KMS-11 (cell line): ENCODE measurements around the gene SMAD7.

Experiments used
- H2AFZ ChIP-seq: fragments of 200-600 bp; sonication (generic); 2 replicates; pipeline ENCODE4 v1.6.1; 2016; ENCODE audit warnings: antibody characterized with exemption, mixed run types, low read depth
- H3K27ac ChIP-seq: fragments of 200-600 bp; sonication (generic); 2 replicates; pipeline ENCODE4 v1.6.1; 2016; ENCODE audit warnings: mild to moderate bottlenecking, mixed run types
- H3K27me3 ChIP-seq: fragments of 200-600 bp; sonication (generic); 2 replicates; pipeline ENCODE4 v1.6.1; 2017; ENCODE audit warnings: mild to moderate bottlenecking, low read depth, mixed run types, moderate library complexity; ENCODE audit not compliant: insufficient read depth
- H3K36me3 ChIP-seq: fragments of 200-600 bp; sonication (generic); 2 replicates; pipeline ENCODE4 v1.6.1; 2017; ENCODE audit warnings: mild to moderate bottlenecking, mixed run types; ENCODE audit not compliant: insufficient read depth
- H3K4me1 ChIP-seq: fragments of 200-600 bp; sonication (generic); 2 replicates; pipeline ENCODE4 v1.6.1; 2016; ENCODE audit warnings: mild to moderate bottlenecking, low read depth, mixed run types; ENCODE audit not compliant: poor library complexity, severe bottlenecking
- H3K4me2 ChIP-seq: fragments of 200-600 bp; sonication (generic); 2 replicates; pipeline ENCODE4 v1.7.0; 2016; ENCODE audit warnings: mild to moderate bottlenecking, mixed run types
- H3K4me3 ChIP-seq: fragments of 200-600 bp; sonication (generic); IDR thresholded peaks from 2 replicates; pipeline ENCODE4 v1.6.1; 2017; ENCODE audit warnings: low read depth, low read length, mixed read lengths; ENCODE audit not compliant: insufficient read depth
- H3K79me2 ChIP-seq: fragments of 200-600 bp; sonication (generic); 2 replicates; pipeline ENCODE4 v1.6.1; 2016; ENCODE audit warnings: low read depth, mixed run types; ENCODE audit not compliant: insufficient read depth
- H3K9ac ChIP-seq: fragments of 200-600 bp; sonication (generic); 2 replicates; pipeline ENCODE4 v1.6.1; 2016; ENCODE audit warnings: mild to moderate bottlenecking, mixed run types
- H4K20me1 ChIP-seq: fragments of 200-600 bp; sonication (generic); 2 replicates; pipeline ENCODE4 v1.6.1; 2016; ENCODE audit warnings: mild to moderate bottlenecking, mixed run types; ENCODE audit not compliant: insufficient read depth
- CTCF ChIP-seq: fragments of 200-600 bp; sonication (generic); conservative IDR thresholded peaks from 2 replicates; pipeline ENCODE4 v1.6.1; 2017; ENCODE audit warnings: low read depth, mild to moderate bottlenecking, antibody characterized with exemption, low read length, moderate library complexity, mixed read lengths

SMAD7 gene

GRCh38 chr18:48909721-48910120, 41.0 kb downstream of the SMAD7 start:
- TF ChIP-seq CTCF = no peak
- Histone ChIP-seq H3K27ac (no peak overlapping the region), H2AFZ (no peak overlapping the region), H3K4me3 (no peak overlapping the region), H3K4me1 (peaks cover 38% of the 10 kb centered on the region), H3K36me3 (no peaks in the 10 kb centered on the region), H3K27me3 (no peaks in the 10 kb centered on the region), H3K4me2 (no peak overlapping the region), H3K79me2 (no peaks in the 10 kb centered on the region), H4K20me1 (no peaks in the 10 kb centered on the region), H3K9ac (no peak overlapping the region)

GRCh38 chr18:48908916-48909315, 41.8 kb downstream of the SMAD7 start:
- Histone ChIP-seq H3K27ac (no peak overlapping the region), H3K4me2 (no peak overlapping the region), H3K36me3 (no peaks in the 10 kb centered on the region), H3K9ac (no peak overlapping the region), H4K20me1 (no peaks in the 10 kb centered on the region), H3K79me2 (no peaks in the 10 kb centered on the region), H3K4me3 (no peak overlapping the region), H3K27me3 (no peaks in the 10 kb centered on the region), H3K4me1 (peaks cover 30% of the 10 kb centered on the region), H2AFZ (no peak overlapping the region)
- TF ChIP-seq CTCF = no peak

- TF ChIP-seq CTCF = no peak
- Histone ChIP-seq H3K4me3 (no peak overlapping the region), H3K79me2 (no peaks in the 10 kb centered on the region), H3K4me1 (peaks cover 9% of the 10 kb centered on the region), H3K4me2 (no peak overlapping the region), H3K36me3 (no peaks in the 10 kb centered on the region), H3K27me3 (no peaks in the 10 kb centered on the region), H3K27ac (no peak overlapping the region), H3K9ac (no peak overlapping the region), H2AFZ (no peak overlapping the region), H4K20me1 (no peaks in the 10 kb centered on the region)
These were observed 45.3 kb downstream of the SMAD7 start for GRCh38 chr18:48905513-48905912.

- Histone ChIP-seq H3K79me2 (no peaks in the 10 kb centered on the region), H2AFZ (no peak overlapping the region), H3K27me3 (no peaks in the 10 kb centered on the region), H3K4me1 (peaks cover 9% of the 10 kb centered on the region), H3K27ac (no peak overlapping the region), H3K4me3 (no peak overlapping the region), H4K20me1 (no peaks in the 10 kb centered on the region), H3K4me2 (no peak overlapping the region), H3K36me3 (no peaks in the 10 kb centered on the region), H3K9ac (no peak overlapping the region)
- TF ChIP-seq CTCF = no peak
These were observed 45.8 kb downstream of the SMAD7 start for GRCh38 chr18:48904847-48905394.

GRCh38 chr18:48904091-48904490, 46.7 kb downstream of the SMAD7 start:
- no peak overlapping the region for H3K27ac ChIP-seq
- no peak overlapping the region for H2AFZ ChIP-seq
- no peak overlapping the region for H3K4me2 ChIP-seq

More at GRCh38 chr18:48904091-48904490, 46.7 kb downstream of the SMAD7 start:
- Histone ChIP-seq H3K4me3 (no peak overlapping the region), H4K20me1 (no peaks in the 10 kb centered on the region), H3K9ac (no peak overlapping the region), H3K36me3 (no peaks in the 10 kb centered on the region), H3K4me1 (peaks cover 9% of the 10 kb centered on the region), H3K27me3 (no peaks in the 10 kb centered on the region), H3K79me2 (no peaks in the 10 kb centered on the region)
- TF ChIP-seq CTCF = no peak
